CD1c-positive myeloid dendritic cell (primary cell): ENCODE results near the gene DENND4A.
"Not testable (repeated sequence)": the region's sequence is repeated elsewhere in the genome, so short reads cannot be mapped to it uniquely, and the experiment has no call there.

Experiments used
- DNase-seq: peaks from one replicate; pipeline ENCODE4 v3.0.0-alpha.2; 2016; ENCODE audit errors: extremely low spot score

DENND4A gene

GRCh38 chr15:65818927-65819562 lies 27.0 kb upstream of the DENND4A start:
- peak; percentile 96 for DNase-seq

GRCh38 chr15:65816441-65816840 lies 24.3 kb upstream of the DENND4A start:
- no peak for DNase-seq

- DNase-seq: not testable (repeated sequence)
Measured at GRCh38 chr15:65816008-65816407, 23.9 kb upstream of the DENND4A start.

- DNase-seq: not testable (repeated sequence)
Measured at GRCh38 chr15:65814271-65814670, 22.2 kb upstream of the DENND4A start.

GRCh38 chr15:65812916-65813315 lies 20.8 kb upstream of the DENND4A start:
- DNase-seq: peak; percentile 57

GRCh38 chr15:65812467-65812866 lies 20.4 kb upstream of the DENND4A start:
- no peak for DNase-seq

- DNase-seq: no peak
Measured at GRCh38 chr15:65811835-65812234, 19.7 kb upstream of the DENND4A start.

- not testable (repeated sequence) for DNase-seq
Measured at GRCh38 chr15:65811011-65811733, 19.1 kb upstream of the DENND4A start.

GRCh38 chr15:65806397-65806796 lies 14.3 kb upstream of the DENND4A start:
- DNase-seq: no peak

GRCh38 chr15:65805019-65805745 lies 13.1 kb upstream of the DENND4A start:
- no peak for DNase-seq

GRCh38 chr15:65804252-65804931 lies 12.3 kb upstream of the DENND4A start:
- DNase-seq: peak; percentile 58

- DNase-seq: peak; percentile 33
Measured at GRCh38 chr15:65801229-65801805, 9.2 kb upstream of the DENND4A start.

- DNase-seq: peak; percentile 68
Measured at GRCh38 chr15:65796610-65797078, 4.6 kb upstream of the DENND4A start.

GRCh38 chr15:65795663-65796216 lies 3.6 kb upstream of the DENND4A start:
- no peak for DNase-seq

- no peak for DNase-seq
Measured at GRCh38 chr15:65793818-65794104, 1.7 kb upstream of the DENND4A start.

- no peak for DNase-seq
Measured at GRCh38 chr15:65792988-65793817, 1.1 kb upstream of the DENND4A start.

GRCh38 chr15:65791335-65792137 lies 557 bp downstream of the DENND4A start:
- DNase-seq: peak; percentile 57

GRCh38 chr15:65790694-65791334 lies 1.3 kb downstream of the DENND4A start:
- DNase-seq: peak; percentile 42

- DNase-seq: no peak
Measured at GRCh38 chr15:65789759-65790425, 2.2 kb downstream of the DENND4A start.
